ENCODE results near the gene UNC13A. TPM values are rescaled to one million over a fixed set of nuclear protein-coding genes. Genes with fewer than 3 reads are reported as not detected.

The UNC13A gene
- total and polyA plus RNA-seq, 2 of the 13 experiments (the other 11 are each of a cell fraction or from before 2014, with no cell fraction given), result 0.11 to 0.45 TPM

DNA sequence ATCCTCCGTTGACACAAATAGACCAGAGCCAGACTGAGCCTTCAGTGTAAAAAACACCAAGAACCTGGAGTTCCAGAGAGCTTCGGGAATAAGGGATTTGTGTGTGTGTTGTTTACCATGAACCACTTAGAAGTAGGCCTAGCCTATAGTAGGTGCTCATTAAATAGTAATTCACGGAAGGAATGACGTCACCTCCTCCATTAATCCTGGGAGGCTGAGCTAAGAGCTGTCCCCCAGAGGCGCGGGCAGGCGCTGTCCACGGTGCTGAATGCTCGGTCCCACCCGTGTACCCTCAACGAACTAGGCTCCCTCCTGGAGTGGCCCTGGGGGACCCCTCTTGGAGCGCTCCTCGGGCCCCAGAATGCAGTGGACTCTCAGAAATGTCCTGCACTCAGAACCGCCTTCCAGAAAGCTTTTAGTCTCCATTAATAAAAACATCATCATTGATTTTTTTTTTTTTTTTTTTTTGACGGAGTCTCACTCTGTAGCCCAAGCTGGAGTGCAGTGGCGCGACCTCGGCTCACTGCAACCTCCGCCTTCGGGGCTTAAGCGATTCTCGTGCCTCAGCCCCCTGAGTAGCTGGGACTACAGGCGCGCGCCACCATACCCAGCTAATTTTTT lies 6.5 kb downstream of the UNC13A start (continued):
- TF ChIP-seq, protein P1, sequence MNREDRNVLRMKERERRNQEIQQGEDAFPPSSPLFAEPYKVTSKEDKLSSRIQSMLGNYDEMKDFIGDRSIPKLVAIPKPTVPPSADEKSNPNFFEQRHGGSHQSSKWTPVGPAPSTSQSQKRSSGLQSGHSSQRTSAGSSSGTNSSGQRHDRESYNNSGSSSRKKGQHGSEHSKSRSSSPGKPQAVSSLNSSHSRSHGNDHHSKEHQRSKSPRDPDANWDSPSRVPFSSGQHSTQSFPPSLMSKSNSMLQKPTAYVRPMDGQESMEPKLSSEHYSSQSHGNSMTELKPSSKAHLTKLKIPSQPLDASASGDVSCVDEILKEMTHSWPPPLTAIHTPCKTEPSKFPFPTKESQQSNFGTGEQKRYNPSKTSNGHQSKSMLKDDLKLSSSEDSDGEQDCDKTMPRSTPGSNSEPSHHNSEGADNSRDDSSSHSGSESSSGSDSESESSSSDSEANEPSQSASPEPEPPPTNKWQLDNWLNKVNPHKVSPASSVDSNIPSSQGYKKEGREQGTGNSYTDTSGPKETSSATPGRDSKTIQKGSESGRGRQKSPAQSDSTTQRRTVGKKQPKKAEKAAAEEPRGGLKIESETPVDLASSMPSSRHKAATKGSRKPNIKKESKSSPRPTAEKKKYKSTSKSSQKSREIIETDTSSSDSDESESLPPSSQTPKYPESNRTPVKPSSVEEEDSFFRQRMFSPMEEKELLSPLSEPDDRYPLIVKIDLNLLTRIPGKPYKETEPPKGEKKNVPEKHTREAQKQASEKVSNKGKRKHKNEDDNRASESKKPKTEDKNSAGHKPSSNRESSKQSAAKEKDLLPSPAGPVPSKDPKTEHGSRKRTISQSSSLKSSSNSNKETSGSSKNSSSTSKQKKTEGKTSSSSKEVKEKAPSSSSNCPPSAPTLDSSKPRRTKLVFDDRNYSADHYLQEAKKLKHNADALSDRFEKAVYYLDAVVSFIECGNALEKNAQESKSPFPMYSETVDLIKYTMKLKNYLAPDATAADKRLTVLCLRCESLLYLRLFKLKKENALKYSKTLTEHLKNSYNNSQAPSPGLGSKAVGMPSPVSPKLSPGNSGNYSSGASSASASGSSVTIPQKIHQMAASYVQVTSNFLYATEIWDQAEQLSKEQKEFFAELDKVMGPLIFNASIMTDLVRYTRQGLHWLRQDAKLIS (CRISPR knock-in tag; IDR thresholded peaks at IDR 0.05), result no peak
- TF ChIP-seq ATF7 (IDR thresholded peaks at IDR 0.05), result peak; percentile 97
- TF ChIP-seq ATF7 (CRISPR knock-in tag; IDR thresholded peaks at IDR 0.05), result no peak
- TF ChIP-seq ZFP36 (IDR thresholded peaks at IDR 0.05; ENCODE audit: borderline replicate concordance, low read depth, low read length, partially characterized antibody), result no peak
- no peak for TF ChIP-seq ZFP62 (CRISPR knock-in tag; IDR thresholded peaks at IDR 0.05)
- TF ChIP-seq ZC3H4 (CRISPR knock-in tag; IDR thresholded peaks at IDR 0.05; ENCODE audit: borderline replicate concordance), result no peak
- TF ChIP-seq, protein P2, sequence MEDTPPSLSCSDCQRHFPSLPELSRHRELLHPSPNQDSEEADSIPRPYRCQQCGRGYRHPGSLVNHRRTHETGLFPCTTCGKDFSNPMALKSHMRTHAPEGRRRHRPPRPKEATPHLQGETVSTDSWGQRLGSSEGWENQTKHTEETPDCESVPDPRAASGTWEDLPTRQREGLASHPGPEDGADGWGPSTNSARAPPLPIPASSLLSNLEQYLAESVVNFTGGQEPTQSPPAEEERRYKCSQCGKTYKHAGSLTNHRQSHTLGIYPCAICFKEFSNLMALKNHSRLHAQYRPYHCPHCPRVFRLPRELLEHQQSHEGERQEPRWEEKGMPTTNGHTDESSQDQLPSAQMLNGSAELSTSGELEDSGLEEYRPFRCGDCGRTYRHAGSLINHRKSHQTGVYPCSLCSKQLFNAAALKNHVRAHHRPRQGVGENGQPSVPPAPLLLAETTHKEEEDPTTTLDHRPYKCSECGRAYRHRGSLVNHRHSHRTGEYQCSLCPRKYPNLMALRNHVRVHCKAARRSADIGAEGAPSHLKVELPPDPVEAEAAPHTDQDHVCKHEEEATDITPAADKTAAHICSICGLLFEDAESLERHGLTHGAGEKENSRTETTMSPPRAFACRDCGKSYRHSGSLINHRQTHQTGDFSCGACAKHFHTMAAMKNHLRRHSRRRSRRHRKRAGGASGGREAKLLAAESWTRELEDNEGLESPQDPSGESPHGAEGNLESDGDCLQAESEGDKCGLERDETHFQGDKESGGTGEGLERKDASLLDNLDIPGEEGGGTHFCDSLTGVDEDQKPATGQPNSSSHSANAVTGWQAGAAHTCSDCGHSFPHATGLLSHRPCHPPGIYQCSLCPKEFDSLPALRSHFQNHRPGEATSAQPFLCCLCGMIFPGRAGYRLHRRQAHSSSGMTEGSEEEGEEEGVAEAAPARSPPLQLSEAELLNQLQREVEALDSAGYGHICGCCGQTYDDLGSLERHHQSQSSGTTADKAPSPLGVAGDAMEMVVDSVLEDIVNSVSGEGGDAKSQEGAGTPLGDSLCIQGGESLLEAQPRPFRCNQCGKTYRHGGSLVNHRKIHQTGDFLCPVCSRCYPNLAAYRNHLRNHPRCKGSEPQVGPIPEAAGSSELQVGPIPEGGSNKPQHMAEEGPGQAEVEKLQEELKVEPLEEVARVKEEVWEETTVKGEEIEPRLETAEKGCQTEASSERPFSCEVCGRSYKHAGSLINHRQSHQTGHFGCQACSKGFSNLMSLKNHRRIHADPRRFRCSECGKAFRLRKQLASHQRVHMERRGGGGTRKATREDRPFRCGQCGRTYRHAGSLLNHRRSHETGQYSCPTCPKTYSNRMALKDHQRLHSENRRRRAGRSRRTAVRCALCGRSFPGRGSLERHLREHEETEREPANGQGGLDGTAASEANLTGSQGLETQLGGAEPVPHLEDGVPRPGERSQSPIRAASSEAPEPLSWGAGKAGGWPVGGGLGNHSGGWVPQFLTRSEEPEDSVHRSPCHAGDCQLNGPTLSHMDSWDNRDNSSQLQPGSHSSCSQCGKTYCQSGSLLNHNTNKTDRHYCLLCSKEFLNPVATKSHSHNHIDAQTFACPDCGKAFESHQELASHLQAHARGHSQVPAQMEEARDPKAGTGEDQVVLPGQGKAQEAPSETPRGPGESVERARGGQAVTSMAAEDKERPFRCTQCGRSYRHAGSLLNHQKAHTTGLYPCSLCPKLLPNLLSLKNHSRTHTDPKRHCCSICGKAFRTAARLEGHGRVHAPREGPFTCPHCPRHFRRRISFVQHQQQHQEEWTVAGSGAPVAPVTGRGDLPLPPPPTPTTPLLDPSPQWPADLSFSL (CRISPR knock-in tag; IDR thresholded peaks at IDR 0.05), result no peak
- TF ChIP-seq ZNF563 (CRISPR knock-in tag; IDR thresholded peaks at IDR 0.05), result peak; percentile 52; the same call in 1 of the 2 replicates
- TF ChIP-seq, protein P3, sequence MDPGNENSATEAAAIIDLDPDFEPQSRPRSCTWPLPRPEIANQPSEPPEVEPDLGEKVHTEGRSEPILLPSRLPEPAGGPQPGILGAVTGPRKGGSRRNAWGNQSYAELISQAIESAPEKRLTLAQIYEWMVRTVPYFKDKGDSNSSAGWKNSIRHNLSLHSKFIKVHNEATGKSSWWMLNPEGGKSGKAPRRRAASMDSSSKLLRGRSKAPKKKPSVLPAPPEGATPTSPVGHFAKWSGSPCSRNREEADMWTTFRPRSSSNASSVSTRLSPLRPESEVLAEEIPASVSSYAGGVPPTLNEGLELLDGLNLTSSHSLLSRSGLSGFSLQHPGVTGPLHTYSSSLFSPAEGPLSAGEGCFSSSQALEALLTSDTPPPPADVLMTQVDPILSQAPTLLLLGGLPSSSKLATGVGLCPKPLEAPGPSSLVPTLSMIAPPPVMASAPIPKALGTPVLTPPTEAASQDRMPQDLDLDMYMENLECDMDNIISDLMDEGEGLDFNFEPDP (CRISPR knock-in tag; conservative IDR thresholded peaks at IDR 0.05), result no peak
- no peak for TF ChIP-seq PITX1 (CRISPR knock-in tag; IDR thresholded peaks at IDR 0.05)
- no peak for TF ChIP-seq PHF21A (CRISPR knock-in tag; IDR thresholded peaks at IDR 0.05)
- TF ChIP-seq WIZ (CRISPR knock-in tag; IDR thresholded peaks at IDR 0.05), result no peak
- TF ChIP-seq, protein P4, sequence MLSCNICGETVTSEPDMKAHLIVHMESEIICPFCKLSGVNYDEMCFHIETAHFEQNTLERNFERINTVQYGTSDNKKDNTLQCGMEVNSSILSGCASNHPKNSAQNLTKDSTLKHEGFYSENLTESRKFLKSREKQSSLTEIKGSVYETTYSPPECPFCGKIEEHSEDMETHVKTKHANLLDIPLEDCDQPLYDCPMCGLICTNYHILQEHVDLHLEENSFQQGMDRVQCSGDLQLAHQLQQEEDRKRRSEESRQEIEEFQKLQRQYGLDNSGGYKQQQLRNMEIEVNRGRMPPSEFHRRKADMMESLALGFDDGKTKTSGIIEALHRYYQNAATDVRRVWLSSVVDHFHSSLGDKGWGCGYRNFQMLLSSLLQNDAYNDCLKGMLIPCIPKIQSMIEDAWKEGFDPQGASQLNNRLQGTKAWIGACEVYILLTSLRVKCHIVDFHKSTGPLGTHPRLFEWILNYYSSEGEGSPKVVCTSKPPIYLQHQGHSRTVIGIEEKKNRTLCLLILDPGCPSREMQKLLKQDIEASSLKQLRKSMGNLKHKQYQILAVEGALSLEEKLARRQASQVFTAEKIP (CRISPR knock-in tag; IDR thresholded peaks at IDR 0.05; ENCODE audit: borderline replicate concordance), result no peak
- TF ChIP-seq, protein P5, sequence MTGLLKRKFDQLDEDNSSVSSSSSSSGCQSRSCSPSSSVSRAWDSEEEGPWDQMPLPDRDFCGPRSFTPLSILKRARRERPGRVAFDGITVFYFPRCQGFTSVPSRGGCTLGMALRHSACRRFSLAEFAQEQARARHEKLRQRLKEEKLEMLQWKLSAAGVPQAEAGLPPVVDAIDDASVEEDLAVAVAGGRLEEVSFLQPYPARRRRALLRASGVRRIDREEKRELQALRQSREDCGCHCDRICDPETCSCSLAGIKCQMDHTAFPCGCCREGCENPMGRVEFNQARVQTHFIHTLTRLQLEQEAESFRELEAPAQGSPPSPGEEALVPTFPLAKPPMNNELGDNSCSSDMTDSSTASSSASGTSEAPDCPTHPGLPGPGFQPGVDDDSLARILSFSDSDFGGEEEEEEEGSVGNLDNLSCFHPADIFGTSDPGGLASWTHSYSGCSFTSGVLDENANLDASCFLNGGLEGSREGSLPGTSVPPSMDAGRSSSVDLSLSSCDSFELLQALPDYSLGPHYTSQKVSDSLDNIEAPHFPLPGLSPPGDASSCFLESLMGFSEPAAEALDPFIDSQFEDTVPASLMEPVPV (CRISPR knock-in tag; IDR thresholded peaks at IDR 0.05), result no peak

Measured in HepG2 (cell line).